ENCODE measurements around the gene HSD17B14.
"Not testable (repeated sequence)": the region's sequence is repeated elsewhere in the genome, so short reads cannot be mapped to it uniquely, and the experiment has no call there.

The HSD17B14 gene

GRCh38 chr19:48779636-48780035 lies 56.7 kb downstream of the HSD17B14 start:
- no peaks in the 10 kb centered on the region for H3K9me3 Mint-ChIP-seq (ENCODE audit: low read depth)

GRCh38 chr19:48777720-48778119 lies 58.6 kb downstream of the HSD17B14 start:
- no peaks in the 10 kb centered on the region for H3K36me3 Mint-ChIP-seq
- H3K4me3 Mint-ChIP-seq, result no peak overlapping the region
- H3K9me3 Mint-ChIP-seq (ENCODE audit: low read depth), result no peaks in the 10 kb centered on the region
- H3K4me1 Mint-ChIP-seq (ENCODE audit: low read depth), result peaks cover 2% of the 10 kb centered on the region
- H3K27ac Mint-ChIP-seq, result no peak overlapping the region
- H3K27me3 Mint-ChIP-seq, result peaks cover under 1% of the 10 kb centered on the region

More at GRCh38 chr19:48779636-48780035, 56.7 kb downstream of the HSD17B14 start:
- H3K27me3 Mint-ChIP-seq, result no peaks in the 10 kb centered on the region
- peaks cover 2% of the 10 kb centered on the region for H3K4me1 Mint-ChIP-seq (ENCODE audit: low read depth)
- no peak overlapping the region for H3K4me3 Mint-ChIP-seq
- no peak overlapping the region for H3K27ac Mint-ChIP-seq
- H3K36me3 Mint-ChIP-seq, result no peaks in the 10 kb centered on the region

DNA sequence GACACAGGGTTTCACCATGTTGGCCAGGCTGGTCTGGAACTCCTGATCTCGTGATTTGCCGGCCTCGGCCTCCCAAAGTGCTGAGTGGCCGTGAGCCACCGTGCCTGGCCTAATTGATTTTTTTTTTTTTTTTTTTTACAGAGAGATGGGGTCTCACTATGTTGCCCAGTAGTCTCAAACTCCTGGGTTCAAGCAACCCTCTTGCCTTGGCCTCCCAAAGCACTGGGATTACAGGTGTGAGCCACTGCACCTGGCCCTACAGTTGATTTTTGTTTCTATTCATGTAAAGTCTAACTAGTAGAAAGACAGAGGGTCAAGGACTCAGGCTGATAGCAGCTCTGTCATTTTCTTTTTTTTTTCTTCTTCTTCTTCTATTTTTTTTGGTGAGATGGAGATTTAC lies 59.2 kb downstream of the HSD17B14 start:
- no peaks in the 10 kb centered on the region for H3K4me1 Mint-ChIP-seq (ENCODE audit: low read depth)
- no peaks in the 10 kb centered on the region for H3K36me3 Mint-ChIP-seq
- H3K4me3 Mint-ChIP-seq, result no peak overlapping the region
- H3K27ac Mint-ChIP-seq, result no peak overlapping the region
- H3K9me3 Mint-ChIP-seq (ENCODE audit: low read depth), result no peaks in the 10 kb centered on the region
- peaks cover 2% of the 10 kb centered on the region for H3K27me3 Mint-ChIP-seq

DNA sequence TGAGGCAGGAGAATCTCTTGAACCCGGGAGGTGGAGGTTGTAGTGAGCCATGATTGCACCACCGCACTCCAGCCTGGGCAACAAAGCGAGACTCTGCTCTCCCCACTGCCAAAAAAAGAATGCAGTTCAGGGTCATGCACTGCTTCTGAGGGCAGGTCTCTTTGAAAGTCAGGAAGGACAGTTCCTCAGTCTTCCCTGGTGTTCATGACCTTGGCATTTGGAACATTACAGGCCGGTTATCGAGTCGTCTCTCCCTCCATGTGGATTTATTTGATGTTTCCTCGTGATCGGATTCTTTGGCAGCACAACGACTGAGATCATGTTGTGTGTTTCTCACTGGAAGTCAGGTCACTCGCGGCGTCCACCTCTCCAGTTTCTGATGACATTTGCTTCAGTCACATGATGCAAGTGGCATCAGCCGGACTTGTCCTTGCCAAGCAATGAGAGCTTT lies 63.8 kb downstream of the HSD17B14 start:
- no peaks in the 10 kb centered on the region for H3K9me3 Mint-ChIP-seq (ENCODE audit: low read depth)
- H3K4me1 Mint-ChIP-seq (ENCODE audit: low read depth), result no peaks in the 10 kb centered on the region
- no peak overlapping the region for H3K27ac Mint-ChIP-seq
- no peaks in the 10 kb centered on the region for H3K36me3 Mint-ChIP-seq
- H3K4me3 Mint-ChIP-seq, result no peak overlapping the region
- peaks cover 10% of the 10 kb centered on the region for H3K27me3 Mint-ChIP-seq

DNA sequence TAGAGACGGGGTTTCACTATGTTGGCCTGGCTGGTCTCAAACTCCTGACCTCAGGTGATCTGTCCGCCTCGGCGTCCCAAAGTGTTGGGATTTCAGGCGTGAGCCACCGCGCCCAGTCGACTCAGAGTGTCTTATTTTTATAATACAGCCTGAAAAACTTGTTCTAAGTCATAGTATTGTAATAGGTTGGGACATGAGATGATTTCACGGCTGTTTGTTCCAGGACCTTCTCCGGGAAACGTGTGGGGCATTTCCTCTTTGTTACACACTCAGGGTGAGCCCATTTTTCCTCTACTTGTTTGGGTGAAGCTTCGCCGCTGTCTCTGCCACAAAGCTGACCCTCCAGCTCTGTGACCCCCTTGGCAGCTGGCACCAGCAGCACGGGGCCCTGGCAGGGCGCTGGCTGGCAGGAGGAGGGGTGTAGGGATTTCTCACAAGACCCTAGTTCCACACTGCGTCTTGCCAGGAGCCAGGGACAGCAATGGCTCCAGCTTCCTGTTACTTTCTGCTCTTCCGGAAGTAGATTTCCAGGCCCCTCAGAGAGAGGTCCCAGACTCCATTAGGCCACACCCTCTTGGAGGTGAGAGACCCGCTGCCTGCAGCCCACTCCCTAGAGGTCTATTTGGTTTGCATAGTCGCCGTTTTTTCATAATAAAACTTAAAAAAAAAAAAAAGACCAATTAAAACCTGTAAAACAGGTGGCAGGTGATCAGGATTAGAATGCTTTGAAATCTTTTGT lies 65.4 kb downstream of the HSD17B14 start:
- Mint-ChIP-seq H3K9me3 (ENCODE audit: low read depth) (no peaks in the 10 kb centered on the region), H3K4me1 (ENCODE audit: low read depth) (no peaks in the 10 kb centered on the region), H3K4me3 (no peak overlapping the region), H3K27me3 (peaks cover 10% of the 10 kb centered on the region), H3K27ac (no peak overlapping the region), H3K36me3 (no peaks in the 10 kb centered on the region)

DNA sequence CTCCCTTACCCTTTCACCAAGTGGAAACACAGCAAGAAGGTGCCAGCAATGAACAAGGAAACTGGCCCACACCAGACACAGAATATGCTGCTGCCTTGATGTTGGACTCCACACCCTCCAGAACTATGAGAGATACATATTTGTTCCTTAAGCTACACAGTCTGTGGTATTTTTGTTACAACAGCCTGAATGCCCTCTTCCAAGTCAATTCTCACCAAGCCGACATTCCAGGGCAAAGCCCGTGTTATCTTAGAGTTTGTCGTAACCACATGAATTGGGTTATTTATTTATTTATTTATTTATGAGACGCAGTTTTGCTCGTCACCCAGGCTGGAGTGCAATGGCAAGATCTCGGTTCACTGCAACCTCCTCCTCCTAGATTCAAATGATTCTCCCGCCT lies 66.0 kb downstream of the HSD17B14 start:
- no peaks in the 10 kb centered on the region for H3K4me1 Mint-ChIP-seq (ENCODE audit: low read depth)
- no peak overlapping the region for H3K4me3 Mint-ChIP-seq
- no peaks in the 10 kb centered on the region for H3K9me3 Mint-ChIP-seq (ENCODE audit: low read depth)
- peaks cover 10% of the 10 kb centered on the region for H3K27me3 Mint-ChIP-seq
- no peaks in the 10 kb centered on the region for H3K36me3 Mint-ChIP-seq
- H3K27ac Mint-ChIP-seq, result no peak overlapping the region

GRCh38 chr19:48768994-48769713 lies 67.1 kb downstream of the HSD17B14 start:
- Mint-ChIP-seq H3K27ac (no peak overlapping the region), H3K4me1 (ENCODE audit: low read depth) (no peaks in the 10 kb centered on the region), H3K36me3 (no peaks in the 10 kb centered on the region), H3K27me3 (peaks cover 10% of the 10 kb centered on the region), H3K4me3 (no peak overlapping the region), H3K9me3 (ENCODE audit: low read depth) (no peaks in the 10 kb centered on the region)

DNA sequence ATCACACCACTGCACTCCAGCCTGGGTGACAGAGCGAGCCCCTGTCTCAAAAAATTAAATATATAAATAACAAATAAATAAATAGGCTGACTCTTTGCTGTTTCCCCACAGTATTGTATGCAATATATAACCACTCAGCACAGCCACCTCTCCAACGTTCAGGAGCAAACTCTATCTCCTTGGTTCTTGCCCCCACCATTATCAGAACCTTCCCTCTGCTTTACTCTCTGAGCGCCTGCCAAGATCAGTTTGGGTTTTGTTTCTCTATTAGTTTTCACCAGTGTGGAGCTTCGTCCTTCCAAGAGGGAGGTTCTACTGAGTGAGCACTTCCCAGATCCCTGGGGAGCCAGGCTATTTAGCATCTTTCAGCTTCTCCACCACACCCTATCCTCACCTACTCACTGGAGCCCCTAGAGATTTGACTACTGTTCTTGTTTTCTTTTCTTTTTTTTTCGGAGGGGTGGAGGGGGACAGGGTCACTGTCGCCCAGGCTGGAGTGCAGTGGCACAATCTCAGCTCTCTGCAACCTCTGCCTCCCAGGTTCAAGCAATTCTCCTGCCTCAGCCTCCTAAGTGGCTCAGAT lies 68.0 kb downstream of the HSD17B14 start:
- H3K9me3 Mint-ChIP-seq (ENCODE audit: low read depth); H3K36me3 Mint-ChIP-seq; H3K4me1 Mint-ChIP-seq (ENCODE audit: low read depth); H3K4me3 Mint-ChIP-seq; H3K27me3 Mint-ChIP-seq; H3K27ac Mint-ChIP-seq: not testable (repeated sequence)

DNA sequence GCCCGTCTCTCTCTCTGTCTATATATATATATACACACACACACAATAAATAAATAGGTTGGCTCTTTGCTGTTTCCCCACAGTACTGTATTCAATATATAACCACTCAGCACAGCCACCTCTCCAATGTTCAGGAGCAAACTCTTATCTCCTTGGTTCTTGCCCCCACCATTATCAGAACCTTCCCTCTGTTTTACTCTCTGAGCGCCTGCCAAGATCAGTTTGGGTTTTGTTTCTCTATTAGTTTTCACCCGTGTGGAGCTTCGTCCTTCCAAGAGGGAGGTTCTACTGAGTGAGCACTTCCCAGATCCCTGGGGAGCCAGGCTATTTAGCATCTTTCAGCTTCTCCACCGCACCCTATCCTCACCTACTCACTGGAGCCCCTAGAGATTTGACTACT lies 70.5 kb downstream of the HSD17B14 start:
- not testable (repeated sequence) for H3K36me3 Mint-ChIP-seq; H3K9me3 Mint-ChIP-seq (ENCODE audit: low read depth); H3K27me3 Mint-ChIP-seq; H3K27ac Mint-ChIP-seq; H3K4me1 Mint-ChIP-seq (ENCODE audit: low read depth); H3K4me3 Mint-ChIP-seq

Measured in activated naive CD8-positive, alpha-beta T cell (primary cell).